Ishikawa (cell line): ENCODE results near the gene MYH8.

Experiments used
- CEBPB ChIP-seq: IDR thresholded peaks from 2 replicates; pipeline ENCODE4 v1.6.1; 2012
- CREB1 ChIP-seq: IDR thresholded peaks from 2 replicates; pipeline ENCODE4 v1.6.1; 2012; ENCODE audit warnings: low read depth
- EGR1 ChIP-seq: IDR thresholded peaks from 2 replicates; pipeline ENCODE4 v1.6.1; 2012
- EP300 ChIP-seq: IDR thresholded peaks from 2 replicates; pipeline ENCODE4 v1.6.1; 2012; ENCODE audit warnings: borderline replicate concordance
- FOXM1 ChIP-seq: IDR thresholded peaks from 2 replicates; pipeline ENCODE4 v1.6.1; 2012; ENCODE audit warnings: low read depth, borderline replicate concordance
- NFIC ChIP-seq: IDR thresholded peaks from 2 replicates; pipeline ENCODE4 v1.6.1; 2012
- RAD21 ChIP-seq: IDR thresholded peaks from 2 replicates; pipeline ENCODE4 v1.6.1; 2012; ENCODE audit warnings: low read depth
- TAF1 ChIP-seq: IDR thresholded peaks from 2 replicates; pipeline ENCODE4 v1.6.1; 2012; ENCODE audit warnings: low read depth, mild to moderate bottlenecking
- TCF12 ChIP-seq: IDR thresholded peaks from 2 replicates; pipeline ENCODE4 v1.6.1; 2012; ENCODE audit warnings: low read depth
- TEAD4 ChIP-seq: IDR thresholded peaks from 2 replicates; pipeline ENCODE4 v1.6.1; 2012
- YY1 ChIP-seq: IDR thresholded peaks from 2 replicates; pipeline ENCODE4 v1.6.1; 2012; ENCODE audit warnings: low read depth
- ZBTB7A ChIP-seq: IDR thresholded peaks from 2 replicates; pipeline ENCODE4 v1.6.1; 2012; ENCODE audit warnings: low read depth
- TF ChIP-seq, protein P1 (sequence below): IDR thresholded peaks from 2 replicates; pipeline ENCODE4 v1.6.1; 2012; ENCODE audit warnings: low read depth, mild to moderate bottlenecking
- TF ChIP-seq, protein P2 (sequence below): IDR thresholded peaks from 2 replicates; pipeline ENCODE4 v1.6.1; 2012
- TF ChIP-seq, protein P3 (sequence below): IDR thresholded peaks from 2 replicates; pipeline ENCODE4 v1.6.1; 2012

The MYH8 gene

DNA sequence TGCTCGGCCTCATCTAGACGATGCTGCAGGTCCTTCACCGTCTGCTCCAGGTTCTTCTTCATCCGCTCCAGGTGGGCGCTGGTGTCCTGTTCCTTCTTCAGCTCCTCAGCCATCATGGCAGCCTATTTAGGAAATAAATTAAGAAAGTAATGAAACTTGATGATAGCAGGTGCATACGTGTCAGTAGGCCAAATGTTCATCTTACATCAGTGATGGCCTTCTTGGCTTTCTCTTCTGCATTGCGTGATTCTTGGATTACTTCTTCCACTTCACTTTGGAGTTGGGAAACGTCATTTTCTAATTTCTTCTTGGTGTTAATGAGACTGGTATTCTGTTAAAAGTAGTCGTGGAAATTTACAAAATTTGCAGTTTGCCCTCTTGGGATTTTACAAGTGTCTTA, 28.9 kb downstream of the MYH8 start:
- TF ChIP-seq ZBTB7A: no peak
- no peak for TF ChIP-seq CREB1
- no peak for TF ChIP-seq EGR1
- no peak for TF ChIP-seq TEAD4
- no peak for TF ChIP-seq FOXM1
- TF ChIP-seq EP300: no peak
- TF ChIP-seq, protein P1, sequence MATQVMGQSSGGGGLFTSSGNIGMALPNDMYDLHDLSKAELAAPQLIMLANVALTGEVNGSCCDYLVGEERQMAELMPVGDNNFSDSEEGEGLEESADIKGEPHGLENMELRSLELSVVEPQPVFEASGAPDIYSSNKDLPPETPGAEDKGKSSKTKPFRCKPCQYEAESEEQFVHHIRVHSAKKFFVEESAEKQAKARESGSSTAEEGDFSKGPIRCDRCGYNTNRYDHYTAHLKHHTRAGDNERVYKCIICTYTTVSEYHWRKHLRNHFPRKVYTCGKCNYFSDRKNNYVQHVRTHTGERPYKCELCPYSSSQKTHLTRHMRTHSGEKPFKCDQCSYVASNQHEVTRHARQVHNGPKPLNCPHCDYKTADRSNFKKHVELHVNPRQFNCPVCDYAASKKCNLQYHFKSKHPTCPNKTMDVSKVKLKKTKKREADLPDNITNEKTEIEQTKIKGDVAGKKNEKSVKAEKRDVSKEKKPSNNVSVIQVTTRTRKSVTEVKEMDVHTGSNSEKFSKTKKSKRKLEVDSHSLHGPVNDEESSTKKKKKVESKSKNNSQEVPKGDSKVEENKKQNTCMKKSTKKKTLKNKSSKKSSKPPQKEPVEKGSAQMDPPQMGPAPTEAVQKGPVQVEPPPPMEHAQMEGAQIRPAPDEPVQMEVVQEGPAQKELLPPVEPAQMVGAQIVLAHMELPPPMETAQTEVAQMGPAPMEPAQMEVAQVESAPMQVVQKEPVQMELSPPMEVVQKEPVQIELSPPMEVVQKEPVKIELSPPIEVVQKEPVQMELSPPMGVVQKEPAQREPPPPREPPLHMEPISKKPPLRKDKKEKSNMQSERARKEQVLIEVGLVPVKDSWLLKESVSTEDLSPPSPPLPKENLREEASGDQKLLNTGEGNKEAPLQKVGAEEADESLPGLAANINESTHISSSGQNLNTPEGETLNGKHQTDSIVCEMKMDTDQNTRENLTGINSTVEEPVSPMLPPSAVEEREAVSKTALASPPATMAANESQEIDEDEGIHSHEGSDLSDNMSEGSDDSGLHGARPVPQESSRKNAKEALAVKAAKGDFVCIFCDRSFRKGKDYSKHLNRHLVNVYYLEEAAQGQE: no peak
- TF ChIP-seq, protein P2, sequence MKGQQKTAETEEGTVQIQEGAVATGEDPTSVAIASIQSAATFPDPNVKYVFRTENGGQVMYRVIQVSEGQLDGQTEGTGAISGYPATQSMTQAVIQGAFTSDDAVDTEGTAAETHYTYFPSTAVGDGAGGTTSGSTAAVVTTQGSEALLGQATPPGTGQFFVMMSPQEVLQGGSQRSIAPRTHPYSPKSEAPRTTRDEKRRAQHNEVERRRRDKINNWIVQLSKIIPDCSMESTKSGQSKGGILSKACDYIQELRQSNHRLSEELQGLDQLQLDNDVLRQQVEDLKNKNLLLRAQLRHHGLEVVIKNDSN: no peak
- no peak for TF ChIP-seq CEBPB
- TF ChIP-seq NFIC: no peak

- no peak for TF ChIP-seq RAD21
- no peak for TF ChIP-seq EGR1
- TF ChIP-seq, protein P3, sequence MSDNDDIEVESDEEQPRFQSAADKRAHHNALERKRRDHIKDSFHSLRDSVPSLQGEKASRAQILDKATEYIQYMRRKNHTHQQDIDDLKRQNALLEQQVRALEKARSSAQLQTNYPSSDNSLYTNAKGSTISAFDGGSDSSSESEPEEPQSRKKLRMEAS: no peak
- TF ChIP-seq, protein P2: no peak
- TF ChIP-seq CEBPB: no peak
- TF ChIP-seq TEAD4: no peak
- TF ChIP-seq YY1: no peak
- no peak for TF ChIP-seq CREB1
These were observed 35.9 kb downstream of the MYH8 start for GRCh38 chr17:10385871-10386270.

DNA sequence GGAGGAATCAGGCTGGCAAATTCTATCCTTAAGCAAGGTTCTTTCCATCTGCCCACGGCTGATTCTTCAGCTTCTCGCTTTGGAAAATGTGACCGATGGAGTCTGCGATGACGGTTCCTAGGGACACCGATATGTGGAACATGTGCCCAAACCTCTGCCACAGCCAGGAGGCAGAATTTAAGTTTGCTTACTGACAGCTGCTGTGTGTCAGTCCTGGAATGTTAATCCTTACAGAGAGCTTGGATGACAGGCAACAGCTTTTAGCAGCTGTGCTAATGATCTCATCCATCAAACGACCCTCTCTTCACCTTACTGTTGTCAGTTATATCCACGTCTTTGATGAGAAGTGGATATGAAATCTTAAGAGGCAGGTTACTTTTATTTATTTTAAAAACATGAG, 37.6 kb downstream of the MYH8 start:
- TF ChIP-seq TAF1 (no peak), RAD21 (no peak), CREB1 (no peak), NFIC (no peak), EP300 (no peak), YY1 (no peak), FOXM1 (no peak), ZBTB7A (no peak), CEBPB (no peak), EGR1 (no peak), TCF12 (no peak), TEAD4 (no peak)
- TF ChIP-seq, protein P3: no peak
- TF ChIP-seq, protein P1: no peak
- TF ChIP-seq, protein P2: no peak

- TF ChIP-seq CREB1 (no peak), TAF1 (no peak), NFIC (no peak)
- TF ChIP-seq, protein P2: no peak
These were observed 40.9 kb downstream of the MYH8 start for GRCh38 chr17:10380631-10381408.

GRCh38 chr17:10372906-10373305, 48.8 kb downstream of the MYH8 start, which contains the start of gene MYH13:
Gene MYH13 (minus strand): TSS chr17:10373006. CDS start chr17:10364530, 8,476 bp downstream.
- no peak for TF ChIP-seq RAD21
- no peak for TF ChIP-seq TAF1
- no peak for TF ChIP-seq TEAD4
- no peak for TF ChIP-seq NFIC
